Upper lobe of left lung (tissue), 4 donors: ENCODE data around the gene PSMD12.

Experiments
- CTCF ChIP-seq, 6 experiments: fragments of 450-650 bp in 4 of 6; fragments of 200-600 bp in 2 of 6; sonication (generic) in 2 of 6; IDR thresholded peaks; one replicate each; pipeline ENCODE4 v1.5.1; 2016 to 2019; ENCODE audit warnings: antibody characterized with exemption in 6 of 6
- EP300 ChIP-seq, 4 donors: sonication (generic); formaldehyde crosslinking; IDR thresholded peaks; one replicate each; pipeline ENCODE4 v1.5.1; 2017; ENCODE audit warnings: antibody characterized with exemption in 4 of 4, control low read depth in 2 of 4
- POLR2A ChIP-seq, 4 donors: fragments of 450-650 bp; IDR thresholded peaks; one replicate each; pipeline ENCODE4 v1.5.1; 2016 to 2017; ENCODE audit warnings: antibody characterized with exemption in 4 of 4, mild to moderate bottlenecking in 2 of 4

GRCh38 chr17:67312265-67312664 lies 54.1 kb downstream of the PSMD12 start:
- no peak for TF ChIP-seq CTCF (IDR thresholded peaks at IDR 0.05)
- no peak for TF ChIP-seq POLR2A (IDR thresholded peaks at IDR 0.05)
- no peak for TF ChIP-seq EP300 (IDR thresholded peaks at IDR 0.05)
